ENCODE results near the gene SPRY2.

DNA sequence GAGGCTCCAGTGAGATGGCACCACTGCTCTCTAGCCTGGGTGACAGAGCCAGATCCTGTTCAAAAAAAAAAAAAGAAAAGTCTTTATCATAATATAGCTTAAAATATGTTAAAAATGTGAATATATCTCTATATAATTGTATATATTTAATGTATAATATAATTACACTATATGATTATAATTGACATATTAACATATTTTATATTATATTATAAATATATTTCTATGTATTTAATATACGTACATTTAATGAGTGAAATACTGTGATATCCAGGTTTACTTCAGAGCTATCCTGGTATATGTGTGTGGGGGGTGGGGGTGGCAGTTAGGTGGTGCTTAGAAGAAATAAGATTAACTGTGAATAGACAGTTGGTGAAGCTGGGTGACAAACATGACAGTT, 35.6 kb upstream of the SPRY2 start:
- TF ChIP-seq, protein P1, sequence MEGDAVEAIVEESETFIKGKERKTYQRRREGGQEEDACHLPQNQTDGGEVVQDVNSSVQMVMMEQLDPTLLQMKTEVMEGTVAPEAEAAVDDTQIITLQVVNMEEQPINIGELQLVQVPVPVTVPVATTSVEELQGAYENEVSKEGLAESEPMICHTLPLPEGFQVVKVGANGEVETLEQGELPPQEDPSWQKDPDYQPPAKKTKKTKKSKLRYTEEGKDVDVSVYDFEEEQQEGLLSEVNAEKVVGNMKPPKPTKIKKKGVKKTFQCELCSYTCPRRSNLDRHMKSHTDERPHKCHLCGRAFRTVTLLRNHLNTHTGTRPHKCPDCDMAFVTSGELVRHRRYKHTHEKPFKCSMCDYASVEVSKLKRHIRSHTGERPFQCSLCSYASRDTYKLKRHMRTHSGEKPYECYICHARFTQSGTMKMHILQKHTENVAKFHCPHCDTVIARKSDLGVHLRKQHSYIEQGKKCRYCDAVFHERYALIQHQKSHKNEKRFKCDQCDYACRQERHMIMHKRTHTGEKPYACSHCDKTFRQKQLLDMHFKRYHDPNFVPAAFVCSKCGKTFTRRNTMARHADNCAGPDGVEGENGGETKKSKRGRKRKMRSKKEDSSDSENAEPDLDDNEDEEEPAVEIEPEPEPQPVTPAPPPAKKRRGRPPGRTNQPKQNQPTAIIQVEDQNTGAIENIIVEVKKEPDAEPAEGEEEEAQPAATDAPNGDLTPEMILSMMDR (IDR thresholded peaks at IDR 0.05): no peak
- TF ChIP-seq POLR2AphosphoS5 (IDR thresholded peaks at IDR 0.05) (no peak), POLR2A (IDR thresholded peaks at IDR 0.05) (no peak), EP300 (IDR thresholded peaks at IDR 0.05) (no peak)

All from suprapubic skin (tissue), 4 donors.